Measurements from ENCODE around the gene TMEM101. TPM values are rescaled to one million over a fixed set of nuclear protein-coding genes. Genes with fewer than 3 reads are reported as not detected.

TMEM101 gene
- total and polyA plus RNA-seq, 2 of the 13 experiments (the other 11 are each of a cell fraction or from before 2014, with no cell fraction given): 72.0 to 100 TPM

DNA sequence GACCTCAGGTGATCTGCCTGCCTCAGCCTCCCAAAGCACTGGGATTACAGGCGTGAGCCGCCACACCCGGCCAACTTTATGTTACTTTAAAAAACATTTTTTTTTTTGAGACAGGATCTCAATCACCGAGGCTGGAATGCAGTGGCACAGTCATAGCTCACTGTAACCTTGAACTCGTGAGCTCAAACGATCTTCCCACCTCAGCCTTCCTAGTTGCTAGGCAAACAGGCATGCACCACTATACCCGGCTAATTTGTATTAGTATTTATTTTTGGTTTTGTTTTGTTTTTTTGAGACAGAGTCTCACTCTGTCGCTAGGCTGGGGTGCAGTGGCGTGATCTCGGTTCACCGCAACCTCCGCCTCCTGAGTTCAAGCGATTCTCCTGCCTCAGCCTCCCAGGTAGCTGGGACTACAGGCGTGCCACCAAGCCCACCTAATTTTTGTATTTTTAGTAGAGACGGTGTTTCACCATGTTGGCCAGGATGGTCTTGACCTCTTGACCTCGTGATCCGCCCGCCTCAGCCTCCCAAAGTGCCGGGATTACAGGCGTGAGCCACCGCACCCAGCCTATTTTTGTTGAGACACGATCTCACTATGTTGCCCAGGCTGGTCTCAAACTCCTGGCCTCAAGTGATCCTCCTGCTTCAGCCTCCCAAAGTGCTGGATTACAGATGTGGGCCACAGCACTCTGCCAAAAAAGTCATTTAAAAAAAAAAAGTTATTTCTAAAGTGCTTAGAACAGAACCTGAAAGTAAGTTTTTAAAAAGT, 42.1 kb downstream of the TMEM101 start (continued):
- TF ChIP-seq ZSCAN31 (CRISPR knock-in tag; IDR thresholded peaks at IDR 0.05; ENCODE audit: low read depth): 0 out of 2 replicates have a peak, but pooled peaks have one; percentile 25
- TF ChIP-seq ASH2L (IDR thresholded peaks at IDR 0.05; ENCODE audit: insufficient read length, low read depth, low read length): peak; percentile 32
- TF ChIP-seq, protein P1, sequence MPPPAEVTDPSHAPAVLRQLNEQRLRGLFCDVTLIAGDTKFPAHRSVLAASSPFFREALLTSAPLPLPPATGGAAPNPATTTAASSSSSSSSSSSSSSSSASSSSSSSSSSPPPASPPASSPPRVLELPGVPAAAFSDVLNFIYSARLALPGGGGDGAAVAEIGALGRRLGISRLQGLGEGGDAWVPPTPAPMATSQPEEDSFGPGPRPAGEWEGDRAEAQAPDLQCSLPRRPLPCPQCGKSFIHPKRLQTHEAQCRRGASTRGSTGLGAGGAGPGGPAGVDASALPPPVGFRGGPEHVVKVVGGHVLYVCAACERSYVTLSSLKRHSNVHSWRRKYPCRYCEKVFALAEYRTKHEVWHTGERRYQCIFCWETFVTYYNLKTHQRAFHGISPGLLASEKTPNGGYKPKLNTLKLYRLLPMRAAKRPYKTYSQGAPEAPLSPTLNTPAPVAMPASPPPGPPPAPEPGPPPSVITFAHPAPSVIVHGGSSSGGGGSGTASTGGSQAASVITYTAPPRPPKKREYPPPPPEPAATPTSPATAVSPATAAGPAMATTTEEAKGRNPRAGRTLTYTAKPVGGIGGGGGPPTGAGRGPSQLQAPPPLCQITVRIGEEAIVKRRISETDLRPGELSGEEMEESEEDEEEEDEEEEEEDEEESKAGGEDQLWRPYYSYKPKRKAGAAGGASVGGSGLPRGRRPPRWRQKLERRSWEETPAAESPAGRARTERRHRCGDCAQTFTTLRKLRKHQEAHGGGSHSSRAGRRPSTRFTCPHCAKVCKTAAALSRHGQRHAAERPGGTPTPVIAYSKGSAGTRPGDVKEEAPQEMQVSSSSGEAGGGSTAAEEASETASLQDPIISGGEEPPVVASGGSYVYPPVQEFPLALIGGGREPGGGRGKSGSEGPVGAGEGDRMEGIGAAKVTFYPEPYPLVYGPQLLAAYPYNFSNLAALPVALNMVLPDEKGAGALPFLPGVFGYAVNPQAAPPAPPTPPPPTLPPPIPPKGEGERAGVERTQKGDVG (CRISPR knock-in tag; IDR thresholded peaks at IDR 0.05; ENCODE audit: borderline replicate concordance): 0 out of 2 replicates have a peak, but pooled peaks have one; percentile 27
- TF ChIP-seq, protein P2, sequence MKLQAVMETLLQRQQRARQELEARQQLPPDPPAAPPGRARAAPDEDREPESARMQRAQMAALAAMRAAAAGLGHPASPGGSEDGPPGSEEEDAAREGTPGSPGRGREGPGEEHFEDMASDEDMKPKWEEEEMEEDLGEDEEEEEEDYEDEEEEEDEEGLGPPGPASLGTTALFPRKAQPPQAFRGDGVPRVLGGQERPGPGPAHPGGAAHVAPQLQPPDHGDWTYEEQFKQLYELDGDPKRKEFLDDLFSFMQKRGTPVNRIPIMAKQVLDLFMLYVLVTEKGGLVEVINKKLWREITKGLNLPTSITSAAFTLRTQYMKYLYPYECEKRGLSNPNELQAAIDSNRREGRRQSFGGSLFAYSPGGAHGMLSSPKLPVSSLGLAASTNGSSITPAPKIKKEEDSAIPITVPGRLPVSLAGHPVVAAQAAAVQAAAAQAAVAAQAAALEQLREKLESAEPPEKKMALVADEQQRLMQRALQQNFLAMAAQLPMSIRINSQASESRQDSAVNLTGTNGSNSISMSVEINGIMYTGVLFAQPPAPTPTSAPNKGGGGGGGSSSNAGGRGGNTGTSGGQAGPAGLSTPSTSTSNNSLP (IDR thresholded peaks at IDR 0.05; ENCODE audit: low read depth, low read length): peak; percentile 52
- TF ChIP-seq, protein P3, sequence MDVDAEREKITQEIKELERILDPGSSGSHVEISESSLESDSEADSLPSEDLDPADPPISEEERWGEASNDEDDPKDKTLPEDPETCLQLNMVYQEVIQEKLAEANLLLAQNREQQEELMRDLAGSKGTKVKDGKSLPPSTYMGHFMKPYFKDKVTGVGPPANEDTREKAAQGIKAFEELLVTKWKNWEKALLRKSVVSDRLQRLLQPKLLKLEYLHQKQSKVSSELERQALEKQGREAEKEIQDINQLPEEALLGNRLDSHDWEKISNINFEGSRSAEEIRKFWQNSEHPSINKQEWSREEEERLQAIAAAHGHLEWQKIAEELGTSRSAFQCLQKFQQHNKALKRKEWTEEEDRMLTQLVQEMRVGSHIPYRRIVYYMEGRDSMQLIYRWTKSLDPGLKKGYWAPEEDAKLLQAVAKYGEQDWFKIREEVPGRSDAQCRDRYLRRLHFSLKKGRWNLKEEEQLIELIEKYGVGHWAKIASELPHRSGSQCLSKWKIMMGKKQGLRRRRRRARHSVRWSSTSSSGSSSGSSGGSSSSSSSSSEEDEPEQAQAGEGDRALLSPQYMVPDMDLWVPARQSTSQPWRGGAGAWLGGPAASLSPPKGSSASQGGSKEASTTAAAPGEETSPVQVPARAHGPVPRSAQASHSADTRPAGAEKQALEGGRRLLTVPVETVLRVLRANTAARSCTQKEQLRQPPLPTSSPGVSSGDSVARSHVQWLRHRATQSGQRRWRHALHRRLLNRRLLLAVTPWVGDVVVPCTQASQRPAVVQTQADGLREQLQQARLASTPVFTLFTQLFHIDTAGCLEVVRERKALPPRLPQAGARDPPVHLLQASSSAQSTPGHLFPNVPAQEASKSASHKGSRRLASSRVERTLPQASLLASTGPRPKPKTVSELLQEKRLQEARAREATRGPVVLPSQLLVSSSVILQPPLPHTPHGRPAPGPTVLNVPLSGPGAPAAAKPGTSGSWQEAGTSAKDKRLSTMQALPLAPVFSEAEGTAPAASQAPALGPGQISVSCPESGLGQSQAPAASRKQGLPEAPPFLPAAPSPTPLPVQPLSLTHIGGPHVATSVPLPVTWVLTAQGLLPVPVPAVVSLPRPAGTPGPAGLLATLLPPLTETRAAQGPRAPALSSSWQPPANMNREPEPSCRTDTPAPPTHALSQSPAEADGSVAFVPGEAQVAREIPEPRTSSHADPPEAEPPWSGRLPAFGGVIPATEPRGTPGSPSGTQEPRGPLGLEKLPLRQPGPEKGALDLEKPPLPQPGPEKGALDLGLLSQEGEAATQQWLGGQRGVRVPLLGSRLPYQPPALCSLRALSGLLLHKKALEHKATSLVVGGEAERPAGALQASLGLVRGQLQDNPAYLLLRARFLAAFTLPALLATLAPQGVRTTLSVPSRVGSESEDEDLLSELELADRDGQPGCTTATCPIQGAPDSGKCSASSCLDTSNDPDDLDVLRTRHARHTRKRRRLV (CRISPR knock-in tag; IDR thresholded peaks at IDR 0.05): 0 out of 2 replicates have a peak, but pooled peaks have one; percentile 37
- 0 out of 2 replicates have a peak, but pooled peaks have one; percentile 46 for TF ChIP-seq ZNF333 (CRISPR knock-in tag; IDR thresholded peaks at IDR 0.05; ENCODE audit: borderline replicate concordance)
- TF ChIP-seq, protein P4, sequence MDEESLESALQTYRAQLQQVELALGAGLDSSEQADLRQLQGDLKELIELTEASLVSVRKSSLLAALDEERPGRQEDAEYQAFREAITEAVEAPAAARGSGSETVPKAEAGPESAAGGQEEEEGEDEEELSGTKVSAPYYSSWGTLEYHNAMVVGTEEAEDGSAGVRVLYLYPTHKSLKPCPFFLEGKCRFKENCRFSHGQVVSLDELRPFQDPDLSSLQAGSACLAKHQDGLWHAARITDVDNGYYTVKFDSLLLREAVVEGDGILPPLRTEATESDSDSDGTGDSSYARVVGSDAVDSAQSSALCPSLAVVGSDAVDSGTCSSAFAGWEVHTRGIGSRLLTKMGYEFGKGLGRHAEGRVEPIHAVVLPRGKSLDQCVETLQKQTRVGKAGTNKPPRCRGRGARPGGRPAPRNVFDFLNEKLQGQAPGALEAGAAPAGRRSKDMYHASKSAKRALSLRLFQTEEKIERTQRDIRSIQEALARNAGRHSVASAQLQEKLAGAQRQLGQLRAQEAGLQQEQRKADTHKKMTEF (CRISPR knock-in tag; IDR thresholded peaks at IDR 0.05): peak; percentile 22; the same call in 1 of the 2 replicates
- TF ChIP-seq, protein P5, sequence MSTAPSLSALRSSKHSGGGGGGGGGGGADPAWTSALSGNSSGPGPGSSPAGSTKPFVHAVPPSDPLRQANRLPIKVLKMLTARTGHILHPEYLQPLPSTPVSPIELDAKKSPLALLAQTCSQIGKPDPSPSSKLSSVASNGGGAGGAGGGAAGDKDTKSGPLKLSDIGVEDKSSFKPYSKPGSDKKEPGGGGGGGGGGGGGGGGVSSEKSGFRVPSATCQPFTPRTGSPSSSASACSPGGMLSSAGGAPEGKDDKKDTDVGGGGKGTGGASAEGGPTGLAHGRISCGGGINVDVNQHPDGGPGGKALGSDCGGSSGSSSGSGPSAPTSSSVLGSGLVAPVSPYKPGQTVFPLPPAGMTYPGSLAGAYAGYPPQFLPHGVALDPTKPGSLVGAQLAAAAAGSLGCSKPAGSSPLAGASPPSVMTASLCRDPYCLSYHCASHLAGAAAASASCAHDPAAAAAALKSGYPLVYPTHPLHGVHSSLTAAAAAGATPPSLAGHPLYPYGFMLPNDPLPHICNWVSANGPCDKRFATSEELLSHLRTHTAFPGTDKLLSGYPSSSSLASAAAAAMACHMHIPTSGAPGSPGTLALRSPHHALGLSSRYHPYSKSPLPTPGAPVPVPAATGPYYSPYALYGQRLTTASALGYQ (CRISPR knock-in tag; IDR thresholded peaks at IDR 0.05): 0 out of 2 replicates have a peak, but pooled peaks have one; percentile 38
- peak; percentile 79 for TF ChIP-seq FOSL2 (CRISPR knock-in tag; IDR thresholded peaks at IDR 0.05)
- TF ChIP-seq ZNF292 (CRISPR knock-in tag; IDR thresholded peaks at IDR 0.05; ENCODE audit: borderline replicate concordance, low read depth): peak; percentile 78
- peak; percentile 66; the same call in 1 of the 2 replicates for TF ChIP-seq ZNF605 (CRISPR knock-in tag; IDR thresholded peaks at IDR 0.05)
- TF ChIP-seq KAT8 (CRISPR knock-in tag; IDR thresholded peaks at IDR 0.05): peak; percentile 32; the same call in 1 of the 2 replicates
- peak; percentile 69; the same call in 1 of the 2 replicates for TF ChIP-seq ELF3 (CRISPR knock-in tag; IDR thresholded peaks at IDR 0.05)

Data from HepG2 (cell line).